ENCODE results near the gene JAML. TPM values are rescaled to one million over a fixed set of nuclear protein-coding genes. Genes with fewer than 3 reads are reported as not detected.
A peak's percentile ranks its signal among the peaks of the same experiment; 100 is the strongest.

JAML gene
- total and polyA plus RNA-seq, 8 donors = 3.7 to 47.2 (median 7.1) TPM

- peaks cover 0 to 19% of the 10 kb centered on the region in 2 donors for H3K36me3 ChIP-seq
- H3K27me3 ChIP-seq = no peaks in the 10 kb centered on the region
- no peaks in the 10 kb centered on the region for H3K9me3 ChIP-seq
- H3K27ac ChIP-seq = peak overlapping the region; percentile 63 to 86
- H3K4me1 ChIP-seq = peaks cover under 1 to 48% of the 10 kb centered on the region in 2 donors
- DNase-seq (no peak), ATAC-seq (no peak)
- intact Hi-C loops (cut with DNase I) = loop anchor here in 1 of 2 donors (10.0 kb wide), 1 partner anchor 149 kb away; the partner anchor contains the start of gene UBE4A
- no peak for TF ChIP-seq CTCF (IDR thresholded peaks at IDR 0.05)
- no peak overlapping the region for H3K4me3 ChIP-seq
Measured at GRCh38 chr11:118205606-118206378, 19.0 kb downstream of the JAML start.

- ATAC-seq = no peak
- intact Hi-C loops (cut with DNase I) = loop anchor here in 1 of 2 donors (10.0 kb wide), 1 partner anchor 152 kb away; the partner anchor contains the start of gene UBE4A
- Histone ChIP-seq H3K9me3 (no peaks in the 10 kb centered on the region), H3K27ac (no peak overlapping the region), H3K27me3 (no peaks in the 10 kb centered on the region), H3K4me3 (no peak overlapping the region), H3K36me3 (peaks cover 0 to 24% of the 10 kb centered on the region in 2 donors), H3K4me1 (peaks cover 0 to 42% of the 10 kb centered on the region in 2 donors)
- no peak for DNase-seq
- TF ChIP-seq CTCF (IDR thresholded peaks at IDR 0.05) = no peak
Measured at GRCh38 chr11:118202599-118203422, 22.0 kb downstream of the JAML start.

- H3K27ac ChIP-seq = no peak overlapping the region
- peaks cover 0 to 33% of the 10 kb centered on the region in 2 donors for H3K36me3 ChIP-seq
- ATAC-seq (no peak), DNase-seq (no peak)
- H3K4me1 ChIP-seq = peaks cover 0 to 35% of the 10 kb centered on the region in 2 donors
- intact Hi-C loops (cut with DNase I) = loop anchor here in 1 of 2 donors (10.0 kb wide), 1 partner anchor 153 kb away; the partner anchor contains the start of gene UBE4A
- H3K4me3 ChIP-seq = no peak overlapping the region
- no peaks in the 10 kb centered on the region for H3K27me3 ChIP-seq
- no peaks in the 10 kb centered on the region for H3K9me3 ChIP-seq
- TF ChIP-seq CTCF (IDR thresholded peaks at IDR 0.05) = no peak
Measured at GRCh38 chr11:118201966-118202365, 22.8 kb downstream of the JAML start.

- intact Hi-C loops (cut with DNase I) = loop anchor here in 1 of 2 donors (10.0 kb wide), 1 partner anchor 154 kb away; the partner anchor contains the start of gene UBE4A
- H3K27me3 ChIP-seq = no peaks in the 10 kb centered on the region
- TF ChIP-seq CTCF (IDR thresholded peaks at IDR 0.05) = no peak
- H3K9me3 ChIP-seq = no peaks in the 10 kb centered on the region
- H3K36me3 ChIP-seq = peaks cover 0 to 39% of the 10 kb centered on the region in 2 donors
- no peak overlapping the region for H3K4me3 ChIP-seq
- ATAC-seq (no peak), DNase-seq (no peak)
- H3K27ac ChIP-seq = no peak overlapping the region
- H3K4me1 ChIP-seq = peaks cover 0 to 26% of the 10 kb centered on the region in 2 donors
Measured at GRCh38 chr11:118200901-118201680, 23.7 kb downstream of the JAML start.

Data from left lung (tissue), 10 donors.